HEK293 (cell line): ENCODE results near the gene COX19.

Experiments
- CTCF ChIA-PET: fragments of 350-600 bp; formaldehyde crosslinking; extraction: SDS; loops from one replicate; lab custom pipeline; 2021; ENCODE audit warnings: antibody characterized with exemption; lab: Yijun Ruan, JAX
- POLR2A ChIA-PET: fragments of 300-600 bp; formaldehyde crosslinking; extraction: SDS; loops from one replicate; lab custom pipeline; 2020; ENCODE audit warnings: antibody characterized with exemption, inconsistent platforms; lab: Yijun Ruan, JAX
- H3K27ac ChIP-seq: fragments of 200-500 bp; sonication (Bioruptor generic); 2 replicates; pipeline ENCODE4 v1.5.1; 2014; ENCODE audit warnings: low read depth, low read length, control low read depth, inconsistent platforms; ENCODE audit errors: extremely low read depth
- H3K36me3 ChIP-seq, 2 experiments: fragments of 200-500 bp in 1 of 2; sonication (Bioruptor generic) in 1 of 2; 1 replicate in 1 of 2; 2 replicates in 1 of 2; pipeline ENCODE4 v1.5.1; 2014 to 2017; ENCODE audit warnings: inconsistent platforms in 2 of 2, low read length in 2 of 2; ENCODE audit not compliant: control insufficient read depth in 2 of 2, insufficient read depth in 1 of 2
- H3K4me1 ChIP-seq: fragments of 200-500 bp; sonication (Bioruptor generic); 2 replicates; pipeline ENCODE4 v1.5.1; 2014; ENCODE audit warnings: mild to moderate bottlenecking, low read length, inconsistent platforms; ENCODE audit not compliant: control insufficient read depth, insufficient read depth
- H3K4me3 ChIP-seq: 2 replicates; pipeline ENCODE4 v1.5.1; 2011; ENCODE audit warnings: low read depth, mild to moderate bottlenecking, control low read depth, low read length, moderate library complexity
- H3K9me3 ChIP-seq: fragments of 200-500 bp; sonication (Bioruptor generic); 2 replicates; pipeline ENCODE4 v1.5.1; 2014; ENCODE audit warnings: low read depth, low read length, inconsistent platforms; ENCODE audit not compliant: control insufficient read depth, insufficient read depth
- TRIM28 ChIP-seq: IDR thresholded peaks from 2 replicates; pipeline ENCODE4 v1.6.1; 2011; ENCODE audit warnings: low read length, control low read depth, borderline replicate concordance
- ZEB2 ChIP-seq: fragments of 450-650 bp; formaldehyde crosslinking; IDR thresholded peaks from 2 replicates; pipeline ENCODE4 v1.5.1; 2016; ENCODE audit warnings: missing biosample characterization, missing genetic modification characterization
- ZFP41 ChIP-seq: fragments of 450-650 bp; formaldehyde crosslinking; IDR thresholded peaks from 2 replicates; pipeline ENCODE4 v1.5.1; 2016; ENCODE audit warnings: missing biosample characterization, missing genetic modification characterization, borderline replicate concordance
- ZNF202 ChIP-seq: fragments of 450-650 bp; formaldehyde crosslinking; IDR thresholded peaks from 2 replicates; pipeline ENCODE4 v1.5.1; 2016; ENCODE audit warnings: missing biosample characterization, missing genetic modification characterization, borderline replicate concordance
- ZNF23 ChIP-seq: fragments of 450-650 bp; formaldehyde crosslinking; IDR thresholded peaks from 2 replicates; pipeline ENCODE4 v1.5.1; 2016; ENCODE audit warnings: missing biosample characterization, missing genetic modification characterization, borderline replicate concordance
- ZNF354C ChIP-seq: fragments of 450-650 bp; formaldehyde crosslinking; IDR thresholded peaks from 2 replicates; pipeline ENCODE4 v1.5.1; 2016; ENCODE audit warnings: missing biosample characterization, missing genetic modification characterization, low read depth, borderline replicate concordance
- ZNF416 ChIP-seq: fragments of 450-650 bp; formaldehyde crosslinking; IDR thresholded peaks from 2 replicates; pipeline ENCODE4 v1.5.1; 2016; ENCODE audit warnings: missing biosample characterization, missing genetic modification characterization
- ZNF555 ChIP-seq: fragments of 450-650 bp; formaldehyde crosslinking; conservative IDR thresholded peaks from 2 replicates; pipeline ENCODE4 v1.5.1; 2017; ENCODE audit warnings: missing biosample characterization, mild to moderate bottlenecking, missing genetic modification characterization, inconsistent platforms
- ZNF677 ChIP-seq: fragments of 450-650 bp; IDR thresholded peaks from 2 replicates; pipeline ENCODE4 v1.5.0; 2018; ENCODE audit warnings: missing biosample characterization, mild to moderate bottlenecking, missing genetic modification characterization, moderate library complexity
- ZNF701 ChIP-seq: fragments of 450-650 bp; formaldehyde crosslinking; IDR thresholded peaks from 2 replicates; pipeline ENCODE4 v1.5.1; 2016; ENCODE audit warnings: missing biosample characterization, missing genetic modification characterization
- ZNF843 ChIP-seq: fragments of 450-650 bp; formaldehyde crosslinking; IDR thresholded peaks from 2 replicates; pipeline ENCODE4 v1.5.1; 2016; ENCODE audit warnings: missing biosample characterization, missing genetic modification characterization
- ZSCAN16 ChIP-seq: fragments of 450-650 bp; formaldehyde crosslinking; IDR thresholded peaks from 2 replicates; pipeline ENCODE4 v1.5.1; 2016; ENCODE audit warnings: missing biosample characterization, missing genetic modification characterization
- TF ChIP-seq, protein P1 (sequence below): fragments of 450-650 bp; formaldehyde crosslinking; IDR thresholded peaks from 2 replicates; pipeline ENCODE4; 2016; ENCODE audit warnings: missing biosample characterization, missing genetic modification characterization
- TF ChIP-seq, protein P2 (sequence below): fragments of 450-650 bp; formaldehyde crosslinking; IDR thresholded peaks from 2 replicates; pipeline ENCODE4 v1.5.1; 2016; ENCODE audit warnings: missing biosample characterization, missing genetic modification characterization
- TF ChIP-seq, protein P3 (sequence below): fragments of 450-650 bp; formaldehyde crosslinking; IDR thresholded peaks from 2 replicates; pipeline ENCODE4 v1.5.1; 2016; ENCODE audit warnings: missing biosample characterization, missing genetic modification characterization
- TF ChIP-seq, protein P4 (sequence below): fragments of 450-650 bp; IDR thresholded peaks from 2 replicates; pipeline ENCODE4 v1.5.1; 2018; ENCODE audit warnings: missing biosample characterization, mild to moderate bottlenecking, missing genetic modification characterization
- TF ChIP-seq, protein P5 (sequence below): fragments of 450-650 bp; formaldehyde crosslinking; IDR thresholded peaks from 2 replicates; pipeline ENCODE4 v1.5.1; 2017; ENCODE audit warnings: missing biosample characterization, mild to moderate bottlenecking, missing genetic modification characterization, moderate library complexity
- TF ChIP-seq, protein P6 (sequence below): fragments of 450-650 bp; formaldehyde crosslinking; IDR thresholded peaks from 2 replicates; pipeline ENCODE4 v1.5.1; 2016; ENCODE audit warnings: missing biosample characterization, missing genetic modification characterization, low read depth

Gene COX19

DNA sequence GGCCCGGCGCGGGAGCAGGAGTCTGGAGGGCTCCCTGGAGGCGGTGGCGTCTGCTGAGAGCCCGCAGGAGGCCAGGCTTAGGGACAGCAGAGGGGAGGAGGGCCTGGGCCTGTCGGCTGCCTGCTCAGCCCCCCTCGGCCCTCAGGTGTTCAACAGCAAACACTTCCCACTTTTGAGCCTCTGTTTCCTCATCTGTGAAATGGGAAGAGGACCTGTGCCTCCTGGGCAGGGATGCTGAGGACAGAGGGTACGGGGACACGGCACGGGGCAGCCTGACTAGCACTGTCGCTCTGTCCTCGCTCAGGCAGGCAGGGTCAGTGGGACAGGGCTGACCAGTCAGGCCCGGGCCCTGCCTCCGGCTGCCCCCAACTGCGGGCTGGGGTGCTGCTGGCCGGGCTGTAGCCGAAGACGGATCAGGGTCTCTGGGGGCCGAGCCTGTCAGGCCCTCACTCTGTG is 8.3 kb upstream of the COX19 start:
- H3K36me3 ChIP-seq: no peaks in the 10 kb centered on the region
- CTCF ChIA-PET: interaction anchor here (3.1 kb wide), 1 partner anchor 9 kb away, joined by 30 read pairs; no protein-coding TSS in a partner anchor
- TF ChIP-seq, protein P1, sequence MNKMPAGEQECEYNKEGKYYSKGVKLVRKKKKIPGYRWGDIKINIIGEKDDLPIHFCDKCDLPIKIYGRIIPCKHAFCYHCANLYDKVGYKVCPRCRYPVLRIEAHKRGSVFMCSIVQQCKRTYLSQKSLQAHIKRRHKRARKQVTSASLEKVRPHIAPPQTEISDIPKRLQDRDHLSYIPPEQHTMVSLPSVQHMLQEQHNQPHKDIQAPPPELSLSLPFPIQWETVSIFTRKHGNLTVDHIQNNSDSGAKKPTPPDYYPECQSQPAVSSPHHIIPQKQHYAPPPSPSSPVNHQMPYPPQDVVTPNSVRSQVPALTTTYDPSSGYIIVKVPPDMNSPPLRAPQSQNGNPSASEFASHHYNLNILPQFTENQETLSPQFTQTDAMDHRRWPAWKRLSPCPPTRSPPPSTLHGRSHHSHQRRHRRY: no peak
- TF ChIP-seq, protein P2, sequence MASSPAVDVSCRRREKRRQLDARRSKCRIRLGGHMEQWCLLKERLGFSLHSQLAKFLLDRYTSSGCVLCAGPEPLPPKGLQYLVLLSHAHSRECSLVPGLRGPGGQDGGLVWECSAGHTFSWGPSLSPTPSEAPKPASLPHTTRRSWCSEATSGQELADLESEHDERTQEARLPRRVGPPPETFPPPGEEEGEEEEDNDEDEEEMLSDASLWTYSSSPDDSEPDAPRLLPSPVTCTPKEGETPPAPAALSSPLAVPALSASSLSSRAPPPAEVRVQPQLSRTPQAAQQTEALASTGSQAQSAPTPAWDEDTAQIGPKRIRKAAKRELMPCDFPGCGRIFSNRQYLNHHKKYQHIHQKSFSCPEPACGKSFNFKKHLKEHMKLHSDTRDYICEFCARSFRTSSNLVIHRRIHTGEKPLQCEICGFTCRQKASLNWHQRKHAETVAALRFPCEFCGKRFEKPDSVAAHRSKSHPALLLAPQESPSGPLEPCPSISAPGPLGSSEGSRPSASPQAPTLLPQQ (tag by site-specific recombination): no peak
- TF ChIP-seq, protein P3, sequence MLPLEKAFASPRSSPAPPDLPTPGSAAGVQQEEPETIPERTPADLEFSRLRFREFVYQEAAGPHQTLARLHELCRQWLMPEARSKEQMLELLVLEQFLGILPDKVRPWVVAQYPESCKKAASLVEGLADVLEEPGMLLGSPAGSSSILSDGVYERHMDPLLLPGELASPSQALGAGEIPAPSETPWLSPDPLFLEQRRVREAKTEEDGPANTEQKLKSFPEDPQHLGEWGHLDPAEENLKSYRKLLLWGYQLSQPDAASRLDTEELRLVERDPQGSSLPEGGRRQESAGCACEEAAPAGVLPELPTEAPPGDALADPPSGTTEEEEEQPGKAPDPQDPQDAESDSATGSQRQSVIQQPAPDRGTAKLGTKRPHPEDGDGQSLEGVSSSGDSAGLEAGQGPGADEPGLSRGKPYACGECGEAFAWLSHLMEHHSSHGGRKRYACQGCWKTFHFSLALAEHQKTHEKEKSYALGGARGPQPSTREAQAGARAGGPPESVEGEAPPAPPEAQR (tag by site-specific recombination): no peak
- TF ChIP-seq ZNF677 (tag by site-specific recombination): no peak
- no peak for TF ChIP-seq ZNF701 (tag by site-specific recombination)
- no peak for TF ChIP-seq ZNF354C (tag by site-specific recombination)
- TF ChIP-seq, protein P4, sequence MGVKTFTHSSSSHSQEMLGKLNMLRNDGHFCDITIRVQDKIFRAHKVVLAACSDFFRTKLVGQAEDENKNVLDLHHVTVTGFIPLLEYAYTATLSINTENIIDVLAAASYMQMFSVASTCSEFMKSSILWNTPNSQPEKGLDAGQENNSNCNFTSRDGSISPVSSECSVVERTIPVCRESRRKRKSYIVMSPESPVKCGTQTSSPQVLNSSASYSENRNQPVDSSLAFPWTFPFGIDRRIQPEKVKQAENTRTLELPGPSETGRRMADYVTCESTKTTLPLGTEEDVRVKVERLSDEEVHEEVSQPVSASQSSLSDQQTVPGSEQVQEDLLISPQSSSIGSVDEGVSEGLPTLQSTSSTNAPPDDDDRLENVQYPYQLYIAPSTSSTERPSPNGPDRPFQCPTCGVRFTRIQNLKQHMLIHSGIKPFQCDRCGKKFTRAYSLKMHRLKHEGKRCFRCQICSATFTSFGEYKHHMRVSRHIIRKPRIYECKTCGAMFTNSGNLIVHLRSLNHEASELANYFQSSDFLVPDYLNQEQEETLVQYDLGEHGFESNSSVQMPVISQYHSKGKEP (tag by site-specific recombination): no peak
- no peak for TF ChIP-seq ZNF555 (tag by site-specific recombination)
- TF ChIP-seq TRIM28: no peak
- no peak for TF ChIP-seq ZEB2 (tag by site-specific recombination)
- no peak for TF ChIP-seq ZNF843
- no peak for TF ChIP-seq ZFP41 (tag by site-specific recombination)
- TF ChIP-seq ZSCAN16: no peak
- TF ChIP-seq, protein P5, sequence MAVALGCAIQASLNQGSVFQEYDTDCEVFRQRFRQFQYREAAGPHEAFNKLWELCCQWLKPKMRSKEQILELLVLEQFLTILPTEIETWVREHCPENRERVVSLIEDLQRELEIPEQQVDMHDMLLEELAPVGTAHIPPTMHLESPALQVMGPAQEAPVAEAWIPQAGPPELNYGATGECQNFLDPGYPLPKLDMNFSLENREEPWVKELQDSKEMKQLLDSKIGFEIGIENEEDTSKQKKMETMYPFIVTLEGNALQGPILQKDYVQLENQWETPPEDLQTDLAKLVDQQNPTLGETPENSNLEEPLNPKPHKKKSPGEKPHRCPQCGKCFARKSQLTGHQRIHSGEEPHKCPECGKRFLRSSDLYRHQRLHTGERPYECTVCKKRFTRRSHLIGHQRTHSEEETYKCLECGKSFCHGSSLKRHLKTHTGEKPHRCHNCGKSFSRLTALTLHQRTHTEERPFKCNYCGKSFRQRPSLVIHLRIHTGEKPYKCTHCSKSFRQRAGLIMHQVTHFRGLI (tag by site-specific recombination): no peak
- no peak for TF ChIP-seq ZNF416 (tag by site-specific recombination)
- no peak for TF ChIP-seq ZNF202 (tag by site-specific recombination)
- no peak for TF ChIP-seq ZNF23 (tag by site-specific recombination)
- TF ChIP-seq, protein P6, sequence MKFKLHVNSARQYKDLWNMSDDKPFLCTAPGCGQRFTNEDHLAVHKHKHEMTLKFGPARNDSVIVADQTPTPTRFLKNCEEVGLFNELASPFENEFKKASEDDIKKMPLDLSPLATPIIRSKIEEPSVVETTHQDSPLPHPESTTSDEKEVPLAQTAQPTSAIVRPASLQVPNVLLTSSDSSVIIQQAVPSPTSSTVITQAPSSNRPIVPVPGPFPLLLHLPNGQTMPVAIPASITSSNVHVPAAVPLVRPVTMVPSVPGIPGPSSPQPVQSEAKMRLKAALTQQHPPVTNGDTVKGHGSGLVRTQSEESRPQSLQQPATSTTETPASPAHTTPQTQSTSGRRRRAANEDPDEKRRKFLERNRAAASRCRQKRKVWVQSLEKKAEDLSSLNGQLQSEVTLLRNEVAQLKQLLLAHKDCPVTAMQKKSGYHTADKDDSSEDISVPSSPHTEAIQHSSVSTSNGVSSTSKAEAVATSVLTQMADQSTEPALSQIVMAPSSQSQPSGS: no peak
- POLR2A ChIA-PET: no interaction called here
- no peak overlapping the region for H3K4me3 ChIP-seq
- H3K27ac ChIP-seq: no peak overlapping the region
- H3K9me3 ChIP-seq: no peaks in the 10 kb centered on the region
- no peaks in the 10 kb centered on the region for H3K4me1 ChIP-seq
